Body of pancreas (tissue), 4 donors: Measurements from ENCODE around the gene LRP2.

Experiments
- POLR2A ChIP-seq, 3 donors: fragments of 450-650 bp; IDR thresholded peaks; one replicate each; pipeline ENCODE4 v1.6.1; 2016; ENCODE audit warnings: antibody characterized with exemption in 3 of 3, mild to moderate bottlenecking in 2 of 3
- TF ChIP-seq, protein P1 (sequence below), 7 experiments: fragments of 450-650 bp in 4 of 7; fragments of 200-600 bp in 3 of 7; sonication (generic) in 3 of 7; IDR thresholded peaks; one replicate each; pipeline ENCODE4 v1.5.1; 2016 to 2019; ENCODE audit warnings: antibody characterized with exemption in 7 of 7

DNA sequence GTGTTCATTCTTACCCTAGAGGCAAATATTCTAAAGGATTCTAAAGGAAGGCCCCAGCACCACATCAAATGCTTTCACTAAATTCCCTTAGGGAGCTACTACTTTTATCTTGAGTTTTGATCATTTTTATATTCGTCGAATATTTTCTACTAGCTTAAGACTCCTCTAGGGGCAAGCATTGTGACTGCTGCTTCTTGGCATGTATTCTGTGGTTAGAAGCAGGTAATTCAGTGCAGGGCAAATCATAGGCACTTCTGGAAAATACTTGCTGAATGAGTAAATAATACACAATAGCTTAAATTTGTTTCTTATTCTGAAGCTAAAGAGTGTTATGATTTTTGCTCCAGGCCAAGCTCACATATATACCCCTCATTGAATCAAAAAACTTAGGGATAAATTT, 136.4 kb downstream of the LRP2 start:
- TF ChIP-seq POLR2A (IDR thresholded peaks at IDR 0.05), result no peak
- TF ChIP-seq, protein P1, sequence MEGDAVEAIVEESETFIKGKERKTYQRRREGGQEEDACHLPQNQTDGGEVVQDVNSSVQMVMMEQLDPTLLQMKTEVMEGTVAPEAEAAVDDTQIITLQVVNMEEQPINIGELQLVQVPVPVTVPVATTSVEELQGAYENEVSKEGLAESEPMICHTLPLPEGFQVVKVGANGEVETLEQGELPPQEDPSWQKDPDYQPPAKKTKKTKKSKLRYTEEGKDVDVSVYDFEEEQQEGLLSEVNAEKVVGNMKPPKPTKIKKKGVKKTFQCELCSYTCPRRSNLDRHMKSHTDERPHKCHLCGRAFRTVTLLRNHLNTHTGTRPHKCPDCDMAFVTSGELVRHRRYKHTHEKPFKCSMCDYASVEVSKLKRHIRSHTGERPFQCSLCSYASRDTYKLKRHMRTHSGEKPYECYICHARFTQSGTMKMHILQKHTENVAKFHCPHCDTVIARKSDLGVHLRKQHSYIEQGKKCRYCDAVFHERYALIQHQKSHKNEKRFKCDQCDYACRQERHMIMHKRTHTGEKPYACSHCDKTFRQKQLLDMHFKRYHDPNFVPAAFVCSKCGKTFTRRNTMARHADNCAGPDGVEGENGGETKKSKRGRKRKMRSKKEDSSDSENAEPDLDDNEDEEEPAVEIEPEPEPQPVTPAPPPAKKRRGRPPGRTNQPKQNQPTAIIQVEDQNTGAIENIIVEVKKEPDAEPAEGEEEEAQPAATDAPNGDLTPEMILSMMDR (IDR thresholded peaks at IDR 0.05), result no peak
